CD4-positive, alpha-beta T cell treated with Interleukin-6 for 4 hours (primary cell): ENCODE data around the gene ERGIC1.

Experiments
- DNase-seq: peaks from one replicate; pipeline ENCODE4 v3.0.0-alpha.2; 2020; ENCODE audit warnings: mixed read lengths

ERGIC1 gene

GRCh38 chr5:172990776-172991175, 156.7 kb downstream of the ERGIC1 start:
- no peak for DNase-seq

DNA sequence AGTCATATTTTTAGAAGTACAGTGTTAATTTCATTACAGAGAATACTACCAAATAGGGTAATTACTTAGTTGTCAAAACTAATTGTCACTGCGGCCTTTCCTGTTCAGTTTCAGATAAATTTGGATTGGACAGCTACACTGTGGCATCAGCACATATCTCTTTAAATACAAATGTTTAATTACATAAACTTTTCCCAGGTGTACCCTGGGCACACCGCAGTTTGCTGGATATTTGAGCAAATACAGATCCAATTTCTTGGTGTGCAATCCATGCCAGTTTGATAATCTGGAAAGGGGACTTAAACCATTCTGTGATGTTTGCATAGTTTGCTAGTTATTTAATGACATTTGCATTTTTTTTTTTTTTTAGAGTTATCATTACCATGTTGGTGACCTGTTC, 160.4 kb downstream of the ERGIC1 start:
- no peak for DNase-seq

GRCh38 chr5:172999372-172999973, 165.4 kb downstream of the ERGIC1 start:
- no peak for DNase-seq

DNA sequence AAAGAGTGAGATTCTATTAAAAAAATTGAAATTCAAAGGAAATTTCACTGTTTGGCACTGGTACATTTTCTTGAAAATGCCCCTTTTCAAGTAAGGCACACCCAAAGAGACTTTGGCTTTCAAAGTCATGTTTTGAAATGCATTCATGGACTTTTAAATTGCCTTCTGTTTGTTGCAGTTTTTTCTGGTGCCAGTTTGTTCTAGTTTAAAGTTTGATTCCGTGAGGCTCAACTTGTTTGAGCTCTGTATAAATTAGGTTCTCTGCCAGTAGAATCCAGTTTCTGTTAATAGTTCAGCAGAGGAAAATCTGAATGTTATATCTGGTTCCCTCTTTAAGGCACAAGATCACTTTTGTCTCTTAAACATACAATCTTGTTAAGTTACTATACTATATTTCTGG, 165.9 kb downstream of the ERGIC1 start:
- DNase-seq: no peak

DNA sequence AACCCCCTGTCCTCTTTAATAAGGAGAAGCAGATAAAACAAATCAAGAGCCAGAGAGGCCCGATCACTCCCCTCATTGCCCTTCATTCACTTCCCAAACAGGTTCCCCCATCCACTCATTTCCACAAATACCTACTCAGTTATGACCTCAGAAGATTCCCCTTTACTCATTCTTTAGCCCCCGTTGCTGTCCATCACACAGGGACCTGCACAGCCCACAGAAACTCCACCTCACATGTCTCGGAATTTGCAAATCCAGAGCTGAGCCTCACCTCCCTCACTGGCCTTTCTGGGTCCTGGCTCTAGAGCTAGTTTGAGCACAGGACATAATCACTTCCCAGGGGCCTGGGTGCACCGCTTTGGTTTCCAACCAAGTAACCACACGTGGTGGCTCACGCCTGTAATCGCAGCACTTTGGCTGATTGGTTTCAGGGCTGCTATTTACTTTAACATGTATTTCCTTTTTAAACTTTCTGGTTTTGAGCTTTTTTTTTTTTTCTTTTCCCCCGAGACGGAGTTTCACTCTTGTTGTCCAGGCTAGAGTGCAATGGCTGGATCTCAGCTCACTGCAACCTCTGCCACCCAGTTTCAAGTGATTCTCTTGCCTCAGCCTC, 167.3 kb downstream of the ERGIC1 start:
- no peak for DNase-seq
